NOMO-1 treated with DMSO at 0.1 percent for 48 hours (cell line): Measurements from ENCODE around the gene IMPG2.

Source experiments
- DNase-seq: peaks from one replicate; lab custom pipeline; 2025; ENCODE audit not compliant: unreplicated experiment; lab: John Stamatoyannopoulos, UW

The IMPG2 gene

DNA sequence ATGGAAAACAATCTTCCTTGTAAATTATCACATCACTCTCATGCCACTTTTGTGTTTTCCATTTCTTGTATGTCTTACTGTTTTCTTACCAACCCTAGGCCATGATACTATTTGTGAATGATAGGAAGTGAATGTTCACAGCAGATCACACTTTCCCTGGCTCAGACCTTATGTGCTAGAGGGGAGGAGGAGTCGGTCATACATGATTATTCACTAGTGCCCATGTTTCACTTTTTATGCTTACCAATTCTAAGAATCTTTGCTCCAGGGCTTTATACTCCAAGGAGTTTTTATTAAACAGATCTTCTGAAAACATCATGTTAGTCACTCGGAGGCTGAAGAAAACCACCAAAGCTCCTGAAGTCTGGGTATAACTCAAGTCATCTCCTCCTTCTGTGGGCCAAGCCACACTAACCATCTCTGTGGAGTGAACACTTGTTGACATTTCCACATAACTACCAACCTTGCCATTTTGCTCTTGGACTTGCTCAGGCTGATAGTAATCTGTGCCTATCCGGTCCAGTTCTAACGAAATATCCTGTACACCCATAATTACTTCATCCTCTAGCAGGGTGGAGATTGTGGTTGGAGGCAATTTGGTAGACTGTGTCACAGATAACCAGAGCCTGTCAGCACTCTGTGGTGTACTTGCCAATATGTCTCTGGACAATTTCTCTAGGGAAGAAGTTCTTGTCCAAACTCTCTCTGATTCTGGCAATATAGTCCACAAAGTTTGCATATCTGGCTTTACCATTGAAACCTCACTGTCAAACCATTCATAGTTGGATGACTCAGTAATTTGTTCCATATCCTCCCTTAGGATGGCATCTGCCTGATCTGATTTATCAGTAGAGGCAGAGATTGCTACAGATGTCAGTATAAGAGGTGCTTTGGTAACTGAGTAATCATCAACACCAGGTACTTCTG, 76.8 kb downstream of the IMPG2 start:
- DNase-seq, result no peak

DNA sequence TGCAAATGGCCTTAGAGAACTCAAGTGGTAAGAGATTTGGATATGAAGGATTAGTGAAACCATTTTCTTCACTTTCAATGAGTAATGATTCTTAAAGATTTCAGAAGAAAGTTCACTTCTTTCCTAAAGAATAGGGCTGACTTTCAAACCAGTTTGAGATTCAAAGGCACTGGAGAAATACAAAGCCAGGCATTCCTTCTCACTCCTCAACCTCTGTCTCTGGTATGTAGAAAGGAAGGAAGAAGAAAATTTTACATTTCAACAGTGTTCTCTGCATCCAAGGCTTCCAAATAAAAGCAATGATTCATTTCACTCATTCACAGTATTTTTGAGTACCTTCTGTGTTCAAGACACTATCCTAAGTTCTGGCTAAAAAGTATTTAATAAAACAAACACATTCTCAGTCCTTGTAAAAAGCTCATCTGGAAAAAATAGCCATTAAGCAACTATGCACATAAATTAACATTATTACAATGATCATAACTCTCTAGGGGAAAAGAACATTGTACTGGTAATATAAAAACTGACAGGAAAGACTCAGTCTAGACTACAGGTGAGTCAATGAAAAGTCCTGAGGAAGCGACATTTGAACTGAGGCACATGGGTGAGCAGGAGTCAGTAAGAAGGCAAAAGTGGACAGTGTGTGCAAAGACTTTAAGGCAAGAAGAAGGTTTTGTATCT, 79.5 kb downstream of the IMPG2 start:
- DNase-seq, result no peak

GRCh38 chr3:101235048-101235447, 85.3 kb downstream of the IMPG2 start:
- DNase-seq, result no peak

DNA sequence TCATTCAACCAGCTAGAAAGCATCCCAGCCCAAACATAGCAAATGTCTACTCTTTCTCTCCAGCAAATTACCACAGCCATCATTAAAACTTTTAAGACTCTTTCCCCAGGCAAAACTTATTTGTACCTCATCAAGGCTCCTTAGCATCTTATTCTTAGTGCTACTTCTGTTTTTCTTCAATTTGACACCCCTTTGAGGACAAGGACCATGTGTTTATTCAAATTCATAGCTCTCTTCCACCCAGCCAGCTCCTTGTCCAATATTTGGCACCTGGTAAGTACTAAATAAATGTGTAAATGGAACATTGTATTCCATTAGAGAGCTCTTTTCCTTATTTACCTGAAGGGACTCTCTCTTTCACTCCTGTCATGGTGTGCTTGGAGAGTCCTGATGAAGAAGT, 89.8 kb downstream of the IMPG2 start:
- DNase-seq, result no peak

DNA sequence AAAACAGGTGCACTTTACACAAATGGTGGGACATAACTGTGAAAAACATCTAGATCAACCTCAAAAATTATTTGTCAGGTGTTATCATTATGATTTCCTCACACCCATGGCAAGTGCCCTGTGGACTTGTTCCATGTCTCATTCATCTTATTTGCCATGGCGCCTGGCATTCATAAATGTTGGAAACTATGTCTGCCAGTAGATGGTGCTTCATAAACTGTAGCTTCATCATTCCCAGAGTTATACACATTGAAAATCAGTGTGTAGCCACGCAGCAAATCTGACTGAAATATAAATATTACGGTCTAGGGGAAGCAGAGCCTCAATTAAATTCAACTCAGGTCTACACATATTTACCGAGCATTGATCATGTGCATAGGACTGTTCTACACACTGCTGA, 90.7 kb downstream of the IMPG2 start:
- DNase-seq, result no peak

DNA sequence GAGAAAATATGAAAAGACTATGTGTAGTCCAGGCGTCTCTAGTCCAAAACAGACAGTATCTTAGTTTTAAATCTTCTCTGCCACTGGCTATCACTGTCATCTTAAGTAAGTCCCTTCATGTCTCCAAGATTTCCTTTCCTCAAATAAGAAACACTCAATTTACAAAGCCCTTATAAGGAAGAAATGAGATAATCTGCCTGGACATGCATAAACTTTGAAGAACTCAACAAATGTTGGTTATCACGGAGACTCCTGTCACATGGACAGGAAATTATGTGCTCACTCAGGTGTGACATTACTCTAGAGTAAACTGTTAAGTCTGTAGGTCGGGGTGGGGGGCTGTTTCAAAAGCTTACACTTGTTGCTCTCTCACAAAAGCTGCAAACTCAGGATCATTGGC, 91.9 kb downstream of the IMPG2 start:
- no peak for DNase-seq

DNA sequence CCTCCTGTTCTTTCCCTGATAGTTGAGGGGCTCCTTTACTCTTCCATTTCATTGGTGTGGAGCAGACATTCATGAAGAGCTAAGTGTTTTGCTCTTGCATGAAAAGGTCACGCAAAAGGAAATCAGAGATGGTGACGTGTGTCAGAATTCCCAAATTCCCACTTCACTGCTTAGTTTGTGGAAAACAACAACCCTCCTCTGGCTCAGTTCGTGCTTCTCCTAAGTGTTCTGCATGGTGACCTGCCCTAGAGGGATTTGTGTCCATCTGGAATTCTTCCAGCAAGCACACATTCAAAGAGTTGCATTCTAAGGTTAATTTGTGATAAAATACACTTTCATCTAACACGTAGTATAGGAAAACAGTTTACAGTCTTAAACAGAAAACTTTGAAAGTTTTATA, 95.6 kb downstream of the IMPG2 start:
- no peak for DNase-seq

- no peak for DNase-seq
These were observed 97.4 kb downstream of the IMPG2 start for GRCh38 chr3:101223016-101223415.

DNA sequence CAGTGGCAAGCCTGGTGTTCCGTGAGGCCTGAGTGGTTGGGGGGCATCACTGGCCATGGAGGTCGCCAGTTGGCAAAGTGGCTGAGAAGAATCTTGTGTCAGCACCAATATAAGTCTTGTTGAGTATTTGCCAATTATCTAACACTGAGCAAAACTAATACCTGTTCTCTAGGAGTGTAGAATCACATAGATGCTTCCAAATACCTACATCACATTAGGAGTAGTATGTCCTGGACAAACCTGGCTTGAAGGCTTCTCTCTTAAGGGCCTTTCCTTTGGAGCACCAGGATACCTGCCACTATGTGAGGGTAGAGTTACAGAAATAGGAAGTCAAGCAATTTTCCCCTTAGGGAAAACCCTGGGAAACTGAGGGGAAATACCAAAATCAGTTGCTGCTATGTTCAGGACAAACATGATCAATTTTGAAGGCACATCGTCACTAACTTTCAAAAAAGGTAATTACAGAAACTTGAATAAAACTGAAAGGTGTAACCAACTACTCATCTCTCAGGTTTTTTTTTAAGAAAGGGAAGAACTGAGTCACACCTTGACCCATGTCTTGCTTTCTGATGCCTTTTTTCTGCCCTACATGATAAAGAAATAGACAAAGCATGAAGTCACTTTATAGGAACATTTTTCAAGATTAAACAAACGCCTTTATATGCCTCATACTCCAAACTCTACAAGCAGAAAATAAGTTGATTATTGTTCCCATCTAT, 100.4 kb downstream of the IMPG2 start:
- no peak for DNase-seq

GRCh38 chr3:101217472-101218245, 102.7 kb downstream of the IMPG2 start:
- no peak for DNase-seq

GRCh38 chr3:101216710-101217465, 103.5 kb downstream of the IMPG2 start:
- DNase-seq, result peak; percentile 54

GRCh38 chr3:101212730-101213129, 107.6 kb downstream of the IMPG2 start:
- DNase-seq, result peak; percentile 65

DNA sequence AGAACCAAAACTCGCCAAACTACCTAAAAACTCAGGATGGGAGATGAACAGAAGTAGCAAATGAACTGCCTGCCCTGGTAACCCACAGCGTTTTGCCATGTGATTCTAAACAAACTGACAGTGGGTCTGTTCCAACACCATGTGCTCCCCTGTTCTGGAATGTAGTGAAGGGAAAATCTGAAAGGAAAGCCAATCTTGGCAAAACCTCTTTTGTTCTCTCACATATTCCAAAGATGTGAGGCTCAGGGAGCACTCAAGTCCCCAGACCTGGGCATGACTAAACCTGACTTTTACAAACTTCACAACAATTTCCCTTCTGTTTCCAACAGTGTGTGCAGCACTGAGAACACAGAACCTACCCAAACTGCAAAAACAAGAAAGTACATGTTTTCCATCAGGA, 116.1 kb downstream of the IMPG2 start:
- DNase-seq, result no peak

- no peak for DNase-seq
These were observed 117.0 kb downstream of the IMPG2 start for GRCh38 chr3:101203411-101203810.

DNA sequence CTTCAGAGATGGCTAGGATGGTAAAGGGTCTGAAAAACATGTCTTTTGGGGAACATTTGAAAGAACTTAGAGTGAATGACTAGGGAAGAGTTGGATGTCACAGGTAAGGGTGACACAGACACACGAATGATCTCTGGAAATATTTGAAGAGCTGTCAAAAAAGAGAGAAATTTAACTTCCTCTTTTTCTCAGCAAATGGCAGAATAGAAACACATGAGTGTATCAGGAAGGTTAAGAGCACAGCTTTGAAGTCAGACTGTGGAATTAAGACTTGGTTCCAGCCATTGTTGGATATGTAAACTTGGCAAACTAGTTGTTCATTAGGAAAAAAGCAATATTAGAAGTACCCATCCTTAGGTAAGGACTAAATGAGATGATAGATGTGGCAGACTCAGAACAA, 117.7 kb downstream of the IMPG2 start:
- peak; percentile 17 for DNase-seq

- DNase-seq, result no peak
These were observed 119.9 kb downstream of the IMPG2 start for GRCh38 chr3:101200461-101200860.

- DNase-seq, result peak; percentile 42
These were observed 124.2 kb downstream of the IMPG2 start for GRCh38 chr3:101195951-101196713.

DNA sequence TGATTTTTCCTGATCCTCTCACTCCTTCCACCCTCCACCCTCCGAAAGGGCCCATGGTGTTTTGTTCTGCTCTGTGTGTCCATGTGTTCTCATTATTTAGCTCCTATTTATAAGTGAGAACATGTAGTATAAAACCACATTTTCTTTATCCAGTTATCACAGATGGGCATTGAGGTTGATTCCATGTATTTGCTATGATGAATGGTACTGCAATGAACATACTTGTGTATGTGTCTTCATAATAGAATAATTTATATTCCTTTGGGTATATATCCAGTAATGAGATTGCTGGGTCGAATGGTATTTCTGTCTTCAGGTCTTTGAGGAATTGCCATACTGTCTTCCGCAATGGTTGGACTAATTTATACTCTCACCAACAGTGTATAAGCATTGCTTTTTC, 126.0 kb downstream of the IMPG2 start:
- no peak for DNase-seq

DNA sequence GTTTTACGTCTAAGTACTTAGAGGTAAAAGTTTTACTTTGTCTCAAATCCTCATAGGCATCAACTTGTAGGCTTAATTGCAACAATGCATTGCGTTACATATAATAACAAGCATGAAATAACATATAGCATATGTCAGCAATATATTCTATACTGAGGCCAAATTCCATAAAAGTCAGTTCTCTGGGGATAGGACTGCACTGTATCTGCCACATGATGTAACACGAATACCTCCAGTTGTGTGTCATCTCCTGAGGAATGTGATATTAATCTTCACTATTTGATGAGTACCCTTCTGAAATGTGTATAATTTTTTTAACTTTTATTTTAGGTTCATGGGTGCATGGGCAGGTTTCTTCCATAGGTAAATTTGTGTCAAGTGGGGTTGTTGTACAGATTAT, 126.4 kb downstream of the IMPG2 start:
- DNase-seq, result no peak

DNA sequence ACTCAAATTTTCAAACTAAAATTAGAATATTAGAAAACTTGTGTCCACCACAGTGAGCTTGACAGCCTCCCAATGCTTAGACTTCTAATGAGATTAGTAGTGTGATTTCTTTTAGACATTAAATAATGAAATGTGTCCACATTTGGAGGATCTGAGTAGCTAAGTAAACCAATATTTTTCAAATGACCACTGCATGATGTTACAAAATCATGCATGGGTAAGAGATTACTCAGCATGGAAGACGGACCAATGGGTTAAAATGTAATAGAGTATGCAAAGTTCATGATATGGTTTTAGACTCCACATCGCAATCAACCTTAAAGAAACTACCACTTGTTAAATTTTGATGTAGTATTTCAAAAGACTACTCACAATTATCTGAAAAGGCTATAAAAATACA, 130.6 kb downstream of the IMPG2 start:
- DNase-seq, result no peak
